GM19397 (cell line): ENCODE results near the gene PHF19.

Source experiments
- ATAC-seq: cut with Tn5 transposase; IDR thresholded peaks from one replicate; pipeline ENCODE4 v1.9.1; 2021; ENCODE audit warnings: mild to moderate bottlenecking, moderate library complexity; ENCODE audit not compliant: unreplicated experiment

Gene PHF19

GRCh38 chr9:120914396-120914795 lies 37.4 kb upstream of the PHF19 start:
- ATAC-seq = no peak

GRCh38 chr9:120913647-120914264 lies 36.8 kb upstream of the PHF19 start:
- ATAC-seq = no peak

GRCh38 chr9:120912958-120913646 lies 36.1 kb upstream of the PHF19 start:
- ATAC-seq = no peak

- ATAC-seq = no peak
Observed at GRCh38 chr9:120911295-120911837, 34.4 kb upstream of the PHF19 start.

- ATAC-seq = no peak
Observed at GRCh38 chr9:120910643-120911042, 33.7 kb upstream of the PHF19 start.

GRCh38 chr9:120909904-120910303 lies 32.9 kb upstream of the PHF19 start:
- ATAC-seq = no peak

GRCh38 chr9:120905315-120906164 lies 28.6 kb upstream of the PHF19 start:
- no peak for ATAC-seq

- no peak for ATAC-seq
Observed at GRCh38 chr9:120904978-120905301, 28.0 kb upstream of the PHF19 start.

GRCh38 chr9:120904061-120904977 lies 27.3 kb upstream of the PHF19 start:
- no peak for ATAC-seq

GRCh38 chr9:120902569-120903535 lies 25.9 kb upstream of the PHF19 start:
- ATAC-seq = no peak

GRCh38 chr9:120901755-120902568 lies 25.0 kb upstream of the PHF19 start:
- no peak for ATAC-seq

GRCh38 chr9:120900824-120901223 lies 23.8 kb upstream of the PHF19 start:
- ATAC-seq = no peak

GRCh38 chr9:120899490-120900068 lies 22.6 kb upstream of the PHF19 start:
- ATAC-seq = no peak

GRCh38 chr9:120898396-120898795 lies 21.4 kb upstream of the PHF19 start:
- no peak for ATAC-seq

- ATAC-seq = no peak
Observed at GRCh38 chr9:120895951-120896350, 19.0 kb upstream of the PHF19 start.

GRCh38 chr9:120894321-120895148 lies 17.5 kb upstream of the PHF19 start:
- no peak for ATAC-seq

- no peak for ATAC-seq
Observed at GRCh38 chr9:120893611-120894307, 16.8 kb upstream of the PHF19 start.
